22Rv1 (cell line): ENCODE results near the gene CARD11.

Experiments used
- ZFX ChIP-seq: fragments of 450-650 bp; IDR thresholded peaks from 2 replicates; pipeline ENCODE4 v1.6.1; 2017; ENCODE audit warnings: antibody characterized with exemption, borderline replicate concordance
- TF ChIP-seq, protein P1 (sequence below): fragments of 450-650 bp; IDR thresholded peaks from 2 replicates; pipeline ENCODE4 v1.5.1; 2017; ENCODE audit warnings: mild to moderate bottlenecking

DNA sequence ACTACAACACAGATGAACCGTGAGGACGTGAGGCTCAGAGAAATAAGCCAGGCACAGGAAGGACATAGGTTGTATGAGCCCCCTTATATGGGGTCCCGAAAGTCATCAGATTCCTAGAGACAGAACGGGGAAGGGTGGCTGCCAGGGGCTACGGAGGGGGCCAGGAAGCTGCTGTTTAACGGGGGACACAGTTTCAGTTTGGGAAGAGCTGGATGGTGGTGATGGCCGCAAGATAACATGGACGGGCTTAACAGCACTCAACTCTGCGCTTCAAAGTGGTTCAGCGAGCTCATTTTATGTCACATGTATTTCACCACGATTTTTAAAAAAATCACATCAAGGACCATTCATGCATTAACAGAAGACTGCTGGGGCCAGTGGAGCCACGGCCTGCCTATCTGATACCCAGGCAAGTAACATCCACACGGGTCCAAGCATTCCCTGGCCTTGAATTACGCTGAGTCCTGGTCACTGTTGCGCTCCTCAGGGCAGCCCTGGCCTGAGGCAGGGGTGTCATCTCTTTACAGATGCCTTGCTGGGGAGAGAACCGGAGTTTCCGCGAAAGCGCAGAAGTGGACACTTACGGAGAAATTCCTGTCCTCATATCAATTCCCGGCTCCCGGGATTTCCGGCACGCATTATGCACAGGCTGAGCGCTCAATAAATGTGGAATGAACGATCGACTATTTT is 1.5 kb downstream of the CARD11 start:
- TF ChIP-seq, protein P1, sequence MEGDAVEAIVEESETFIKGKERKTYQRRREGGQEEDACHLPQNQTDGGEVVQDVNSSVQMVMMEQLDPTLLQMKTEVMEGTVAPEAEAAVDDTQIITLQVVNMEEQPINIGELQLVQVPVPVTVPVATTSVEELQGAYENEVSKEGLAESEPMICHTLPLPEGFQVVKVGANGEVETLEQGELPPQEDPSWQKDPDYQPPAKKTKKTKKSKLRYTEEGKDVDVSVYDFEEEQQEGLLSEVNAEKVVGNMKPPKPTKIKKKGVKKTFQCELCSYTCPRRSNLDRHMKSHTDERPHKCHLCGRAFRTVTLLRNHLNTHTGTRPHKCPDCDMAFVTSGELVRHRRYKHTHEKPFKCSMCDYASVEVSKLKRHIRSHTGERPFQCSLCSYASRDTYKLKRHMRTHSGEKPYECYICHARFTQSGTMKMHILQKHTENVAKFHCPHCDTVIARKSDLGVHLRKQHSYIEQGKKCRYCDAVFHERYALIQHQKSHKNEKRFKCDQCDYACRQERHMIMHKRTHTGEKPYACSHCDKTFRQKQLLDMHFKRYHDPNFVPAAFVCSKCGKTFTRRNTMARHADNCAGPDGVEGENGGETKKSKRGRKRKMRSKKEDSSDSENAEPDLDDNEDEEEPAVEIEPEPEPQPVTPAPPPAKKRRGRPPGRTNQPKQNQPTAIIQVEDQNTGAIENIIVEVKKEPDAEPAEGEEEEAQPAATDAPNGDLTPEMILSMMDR, result no peak
- TF ChIP-seq ZFX, result no peak
